8988T (cell line): Measurements from ENCODE around the gene MRPS23.

ENCODE experiments used
- DNase-seq: peaks from one replicate; pipeline ENCODE4 v3.0.0; 2011

Gene MRPS23

GRCh38 chr17:57834146-57834741, 15.6 kb downstream of the MRPS23 start:
- no peak for DNase-seq

- DNase-seq: no peak
Measured at GRCh38 chr17:57833179-57833939, 16.5 kb downstream of the MRPS23 start.

- DNase-seq: no peak
Measured at GRCh38 chr17:57832314-57833178, 17.3 kb downstream of the MRPS23 start.

- no peak for DNase-seq
Measured at GRCh38 chr17:57830880-57831279, 19.0 kb downstream of the MRPS23 start.

- DNase-seq: no peak
Measured at GRCh38 chr17:57823469-57824401, 26.1 kb downstream of the MRPS23 start.

GRCh38 chr17:57819867-57820266, 30.0 kb downstream of the MRPS23 start:
- DNase-seq: no peak

GRCh38 chr17:57819285-57819684, 30.6 kb downstream of the MRPS23 start:
- DNase-seq: no peak

GRCh38 chr17:57818066-57818465, 31.8 kb downstream of the MRPS23 start:
- DNase-seq: no peak

GRCh38 chr17:57817299-57817698, 32.5 kb downstream of the MRPS23 start:
- no peak for DNase-seq

- no peak for DNase-seq
Measured at GRCh38 chr17:57814421-57814820, 35.4 kb downstream of the MRPS23 start.

GRCh38 chr17:57811638-57812280, 38.1 kb downstream of the MRPS23 start:
- no peak for DNase-seq

- DNase-seq: no peak
Measured at GRCh38 chr17:57810721-57811637, 38.9 kb downstream of the MRPS23 start.

GRCh38 chr17:57809879-57810278, 40.0 kb downstream of the MRPS23 start:
- no peak for DNase-seq

GRCh38 chr17:57808882-57809281, 41.0 kb downstream of the MRPS23 start:
- DNase-seq: no peak

GRCh38 chr17:57806167-57806830, 43.5 kb downstream of the MRPS23 start:
- no peak for DNase-seq

GRCh38 chr17:57803021-57803420, 46.8 kb downstream of the MRPS23 start:
- DNase-seq: no peak

GRCh38 chr17:57801044-57801711, 48.7 kb downstream of the MRPS23 start:
- no peak for DNase-seq

- DNase-seq: no peak
Measured at GRCh38 chr17:57794841-57795240, 55.0 kb downstream of the MRPS23 start.

- DNase-seq: no peak
Measured at GRCh38 chr17:57788725-57789124, 61.1 kb downstream of the MRPS23 start.

- no peak for DNase-seq
Measured at GRCh38 chr17:57785022-57785421, 64.8 kb downstream of the MRPS23 start.
